Hepatocyte (in vitro differentiated cells): ENCODE measurements around the gene ZBTB8A. TPM values are rescaled to one million over a fixed set of nuclear protein-coding genes. Genes with fewer than 3 reads are reported as not detected.
"Not testable (repeated sequence)": the region's sequence is repeated elsewhere in the genome, so short reads cannot be mapped to it uniquely, and the experiment has no call there.

Experiments used
- DNase-seq: peaks from one replicate; pipeline ENCODE4 v3.0.0-alpha.2; 2016; ENCODE audit warnings: low spot score
- H2AFZ ChIP-seq: fragments of 200-600 bp; sonication (generic); 2 replicates; pipeline ENCODE4 v1.6.0; 2016; ENCODE audit warnings: antibody characterized with exemption, mild to moderate bottlenecking
- H3K27ac ChIP-seq: fragments of 200-600 bp; sonication (generic); 2 replicates; pipeline ENCODE4 v1.5.1; 2016; ENCODE audit warnings: mild to moderate bottlenecking
- H3K27me3 ChIP-seq: fragments of 200-600 bp; sonication (generic); 2 replicates; pipeline ENCODE4 v1.6.1; 2016
- H3K36me3 ChIP-seq: fragments of 200-600 bp; sonication (generic); replicated peaks from 2 replicates; pipeline ENCODE4 v1.5.1; 2016; ENCODE audit warnings: low read depth; ENCODE audit not compliant: insufficient read depth
- H3K4me1 ChIP-seq: fragments of 200-600 bp; sonication (generic); 2 replicates; pipeline ENCODE4 v1.5.1; 2016; ENCODE audit warnings: mild to moderate bottlenecking, moderate library complexity; ENCODE audit not compliant: insufficient read depth
- H3K4me2 ChIP-seq: fragments of 200-600 bp; sonication (generic); 2 replicates; pipeline ENCODE4 v1.6.0; 2016
- H3K4me3 ChIP-seq: fragments of 200-600 bp; sonication (generic); 2 replicates; pipeline ENCODE4 v1.5.1; 2016; ENCODE audit warnings: mild to moderate bottlenecking
- H3K79me2 ChIP-seq: fragments of 200-600 bp; sonication (generic); 2 replicates; pipeline ENCODE4 v1.6.0; 2017; ENCODE audit warnings: mild to moderate bottlenecking
- H3K9me2 ChIP-seq: fragments of 200-600 bp; sonication (generic); replicated peaks from 2 replicates; pipeline ENCODE4 v1.6.0; 2017; ENCODE audit warnings: mild to moderate bottlenecking; ENCODE audit not compliant: insufficient read depth
- H3K9me3 ChIP-seq: fragments of 200-600 bp; sonication (generic); 2 replicates; pipeline ENCODE4 v1.5.1; 2016; ENCODE audit warnings: low read depth, mild to moderate bottlenecking
- H4K20me1 ChIP-seq: fragments of 200-600 bp; sonication (generic); 2 replicates; pipeline ENCODE4 v1.6.0; 2016; ENCODE audit warnings: mild to moderate bottlenecking; ENCODE audit not compliant: insufficient read depth, poor library complexity, severe bottlenecking
- CTCF ChIP-seq: fragments of 200-600 bp; sonication (generic); IDR thresholded peaks from 2 replicates; pipeline ENCODE4 v1.5.1; 2016; ENCODE audit warnings: antibody characterized with exemption, mild to moderate bottlenecking; ENCODE audit not compliant: poor library complexity
- EZH2 ChIP-seq: fragments of 200-600 bp; sonication (generic); IDR thresholded peaks from 2 replicates; pipeline ENCODE4 v1.6.1; 2016; ENCODE audit warnings: antibody characterized with exemption, mild to moderate bottlenecking, borderline replicate concordance
- EZH2phosphoT487 ChIP-seq: fragments of 200-600 bp; sonication (generic); IDR thresholded peaks from one replicate; pipeline ENCODE4 v1.6.1; 2018; ENCODE audit warnings: antibody characterized with exemption, mild to moderate bottlenecking, low read depth, moderate library complexity; ENCODE audit not compliant: unreplicated experiment, severe bottlenecking
- WGBS: methylation state at CpG from one replicate; pipeline ENCODE4 v1.1.6; 2016; ENCODE audit warnings: low lambda C conversion rate; ENCODE audit errors: missing lambda C conversion rate; 5-methylcytosine and 5-hydroxymethylcytosine counted together
- polyA plus RNA-seq: library from polyadenylated mRNA; unstranded; fragments of >200 nt; fragmentation: Nextera tagmentation; extraction: Ambion mirVana; gene quantifications from 2 replicates; pipeline ENCODE4 v1.2.1, GENCODE V29; 2016
- total RNA-seq: library from RNA; depleted of rRNA; stranded (reverse); fragments of >200 nt; gene quantifications from 2 replicates; pipeline ENCODE4 v1.2.3, GENCODE V29; 2014

The ZBTB8A gene
- total and polyA plus RNA-seq, 2 experiments from 2014 or later: 3.7 to 5.7 TPM

- no peaks in the 10 kb centered on the region for H3K9me3 ChIP-seq
- H2AFZ ChIP-seq: no peak overlapping the region
- no peak for DNase-seq
- no peaks in the 10 kb centered on the region for H3K9me2 ChIP-seq
- no peaks in the 10 kb centered on the region for H3K36me3 ChIP-seq
- no peaks in the 10 kb centered on the region for H3K79me2 ChIP-seq
- no peak overlapping the region for H3K4me2 ChIP-seq
- H3K4me1 ChIP-seq: no peaks in the 10 kb centered on the region
- no peaks in the 10 kb centered on the region for H3K27me3 ChIP-seq
- 95% methylated on average over 9 of the region's 9 CpGs for WGBS
- TF ChIP-seq CTCF (no peak), EZH2 (no peak)
- no peak overlapping the region for H3K4me3 ChIP-seq
- no peak overlapping the region for H3K27ac ChIP-seq
- no peaks in the 10 kb centered on the region for H4K20me1 ChIP-seq
Measured at GRCh38 chr1:32525661-32526444, 13.4 kb upstream of the ZBTB8A start.

GRCh38 chr1:32528550-32528949 is 10.7 kb upstream of the ZBTB8A start:
- H3K36me3 ChIP-seq, H4K20me1 ChIP-seq, H3K9me2 ChIP-seq, DNase-seq, H3K27me3 ChIP-seq, H3K4me3 ChIP-seq, H3K4me1 ChIP-seq, H3K79me2 ChIP-seq, H3K4me2 ChIP-seq, H2AFZ ChIP-seq, H3K27ac ChIP-seq, H3K9me3 ChIP-seq: not testable (repeated sequence)
- 89% methylated on average over 10 of the region's 10 CpGs for WGBS

- Histone ChIP-seq H3K4me3 (no peak overlapping the region), H3K27ac (no peak overlapping the region), H3K4me1 (no peaks in the 10 kb centered on the region), H3K4me2 (no peak overlapping the region), H4K20me1 (no peaks in the 10 kb centered on the region), H3K36me3 (no peaks in the 10 kb centered on the region), H2AFZ (no peak overlapping the region), H3K9me3 (no peaks in the 10 kb centered on the region), H3K9me2 (no peaks in the 10 kb centered on the region), H3K27me3 (no peaks in the 10 kb centered on the region), H3K79me2 (no peaks in the 10 kb centered on the region)
- no peak for DNase-seq
- no peak for TF ChIP-seq EZH2
- TF ChIP-seq EZH2phosphoT487: no peak
- TF ChIP-seq CTCF: no peak
- WGBS: 92% methylated on average over 4 of the region's 4 CpGs
Measured at GRCh38 chr1:32533792-32534327, 5.4 kb upstream of the ZBTB8A start.

GRCh38 chr1:32536117-32536516 is 3.1 kb upstream of the ZBTB8A start:
- Histone ChIP-seq H3K27ac (no peak overlapping the region), H3K36me3 (no peaks in the 10 kb centered on the region), H3K79me2 (peaks cover 12% of the 10 kb centered on the region), H3K4me3 (no peak overlapping the region), H3K9me2 (no peaks in the 10 kb centered on the region), H3K9me3 (no peaks in the 10 kb centered on the region), H3K4me1 (peaks cover 12% of the 10 kb centered on the region), H3K4me2 (no peak overlapping the region), H4K20me1 (no peaks in the 10 kb centered on the region), H3K27me3 (no peaks in the 10 kb centered on the region), H2AFZ (no peak overlapping the region)
- 79% methylated on average over 4 of the region's 4 CpGs for WGBS
- no peak for TF ChIP-seq EZH2
- TF ChIP-seq CTCF: no peak
- no peak for TF ChIP-seq EZH2phosphoT487
- DNase-seq: no peak
